ENCODE results near the gene RBAK.
"Not testable (repeated sequence)": the region's sequence is repeated elsewhere in the genome, so short reads cannot be mapped to it uniquely, and the experiment has no call there.

Gene RBAK

DNA sequence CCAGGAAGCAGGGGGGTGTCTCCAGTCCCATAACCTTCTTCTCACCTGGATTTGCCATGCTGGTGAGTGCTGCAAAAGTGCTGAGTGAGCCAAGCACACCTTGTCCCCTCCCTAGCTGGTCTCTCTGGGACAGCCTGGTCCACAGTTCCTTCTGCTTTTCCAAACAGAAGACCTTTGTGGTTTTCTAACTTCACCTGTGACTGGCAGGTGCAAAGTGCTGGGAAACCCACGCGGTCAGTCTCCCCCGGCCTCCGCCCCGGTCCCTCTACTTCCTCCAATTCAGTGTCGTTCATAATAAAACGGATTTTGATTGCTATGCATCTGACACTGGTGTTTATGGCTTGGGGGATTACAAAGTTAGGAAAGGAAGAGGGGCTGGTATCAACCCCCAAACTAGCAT lies 37.1 kb downstream of the RBAK start:
- Histone ChIP-seq H3K27ac (ENCODE audit: low read depth in 2 of 2, low read length in 2 of 2) (no peak overlapping the region), H3K36me3 (ENCODE audit: control insufficient read depth in 2 of 2, insufficient read depth in 2 of 2, low read length in 2 of 2) (no peaks in the 10 kb centered on the region), H3K9me3 (ENCODE audit: control insufficient read depth in 2 of 2, low read length in 2 of 2) (no peaks in the 10 kb centered on the region), H3K4me3 (ENCODE audit: low read length in 2 of 2) (no peak overlapping the region), H3K4me1 (ENCODE audit: control insufficient read depth in 2 of 2, insufficient read depth in 2 of 2, low read length in 2 of 2) (no peaks in the 10 kb centered on the region), H3K27me3 (ENCODE audit: control insufficient read depth in 2 of 2, insufficient read depth in 2 of 2, low read length in 2 of 2) (peaks cover 0 to 7% of the 10 kb centered on the region in 2 donors), H3K9ac (ENCODE audit: low read depth in 1 of 2, low read length in 2 of 2) (no peak overlapping the region)

DNA sequence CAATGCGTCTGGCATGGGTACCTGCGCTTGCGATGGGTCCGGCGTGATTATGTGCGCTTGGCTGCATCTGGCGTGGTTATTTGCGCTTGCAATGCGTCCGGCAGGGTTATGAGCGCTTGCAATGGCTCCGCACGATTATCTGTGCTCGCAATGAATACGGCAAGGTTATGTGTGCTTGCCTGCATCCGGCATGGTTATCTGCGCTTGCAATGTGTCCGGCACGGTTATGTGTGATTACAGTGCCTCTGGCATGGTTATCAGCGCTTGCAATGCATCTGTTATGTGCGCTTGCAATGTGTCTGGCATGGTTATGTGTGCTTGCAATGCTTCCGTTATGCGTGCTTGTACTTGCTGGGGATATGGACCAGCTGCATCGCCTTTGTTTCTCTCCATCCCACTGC lies 37.7 kb downstream of the RBAK start:
- H3K9me3 ChIP-seq (ENCODE audit: control insufficient read depth in 2 of 2, low read length in 2 of 2): no peaks in the 10 kb centered on the region
- peaks cover 0 to 7% of the 10 kb centered on the region in 2 donors for H3K27me3 ChIP-seq (ENCODE audit: control insufficient read depth in 2 of 2, insufficient read depth in 2 of 2, low read length in 2 of 2)
- H3K36me3 ChIP-seq (ENCODE audit: control insufficient read depth in 2 of 2, insufficient read depth in 2 of 2, low read length in 2 of 2): no peaks in the 10 kb centered on the region
- no peak overlapping the region for H3K9ac ChIP-seq (ENCODE audit: low read depth in 1 of 2, low read length in 2 of 2)
- no peaks in the 10 kb centered on the region for H3K4me1 ChIP-seq (ENCODE audit: control insufficient read depth in 2 of 2, insufficient read depth in 2 of 2, low read length in 2 of 2)
- no peak overlapping the region for H3K27ac ChIP-seq (ENCODE audit: low read depth in 2 of 2, low read length in 2 of 2)
- H3K4me3 ChIP-seq (ENCODE audit: low read length in 2 of 2): no peak overlapping the region

DNA sequence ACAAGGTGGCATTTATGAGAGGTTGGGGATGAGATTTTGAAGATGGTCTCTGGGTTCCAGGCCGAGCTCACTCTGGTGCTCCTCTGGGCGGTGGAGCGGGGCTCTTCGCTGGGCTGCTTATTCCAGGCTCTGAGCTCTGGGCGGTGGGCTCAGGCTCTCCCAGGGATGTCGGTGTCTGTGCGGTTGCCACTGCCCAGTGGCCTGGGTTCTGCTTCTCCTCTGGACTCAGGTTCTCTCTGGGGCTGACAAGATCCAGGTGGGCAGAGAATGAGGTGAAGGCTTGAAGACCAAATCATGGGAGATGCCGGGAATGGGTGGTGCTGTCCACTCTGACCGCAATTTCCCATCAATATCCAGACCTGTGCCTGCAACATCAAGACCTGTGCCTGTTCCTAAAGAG lies 40.6 kb downstream of the RBAK start:
- Histone ChIP-seq H3K27me3 (ENCODE audit: control insufficient read depth in 2 of 2, insufficient read depth in 2 of 2, low read length in 2 of 2) (peaks cover 0 to 7% of the 10 kb centered on the region in 2 donors), H3K9ac (ENCODE audit: low read depth in 1 of 2, low read length in 2 of 2) (no peak overlapping the region), H3K9me3 (ENCODE audit: control insufficient read depth in 2 of 2, low read length in 2 of 2) (no peaks in the 10 kb centered on the region), H3K4me3 (ENCODE audit: low read length in 2 of 2) (no peak overlapping the region), H3K36me3 (ENCODE audit: control insufficient read depth in 2 of 2, insufficient read depth in 2 of 2, low read length in 2 of 2) (no peaks in the 10 kb centered on the region), H3K27ac (ENCODE audit: low read depth in 2 of 2, low read length in 2 of 2) (no peak overlapping the region), H3K4me1 (ENCODE audit: control insufficient read depth in 2 of 2, insufficient read depth in 2 of 2, low read length in 2 of 2) (no peaks in the 10 kb centered on the region)

DNA sequence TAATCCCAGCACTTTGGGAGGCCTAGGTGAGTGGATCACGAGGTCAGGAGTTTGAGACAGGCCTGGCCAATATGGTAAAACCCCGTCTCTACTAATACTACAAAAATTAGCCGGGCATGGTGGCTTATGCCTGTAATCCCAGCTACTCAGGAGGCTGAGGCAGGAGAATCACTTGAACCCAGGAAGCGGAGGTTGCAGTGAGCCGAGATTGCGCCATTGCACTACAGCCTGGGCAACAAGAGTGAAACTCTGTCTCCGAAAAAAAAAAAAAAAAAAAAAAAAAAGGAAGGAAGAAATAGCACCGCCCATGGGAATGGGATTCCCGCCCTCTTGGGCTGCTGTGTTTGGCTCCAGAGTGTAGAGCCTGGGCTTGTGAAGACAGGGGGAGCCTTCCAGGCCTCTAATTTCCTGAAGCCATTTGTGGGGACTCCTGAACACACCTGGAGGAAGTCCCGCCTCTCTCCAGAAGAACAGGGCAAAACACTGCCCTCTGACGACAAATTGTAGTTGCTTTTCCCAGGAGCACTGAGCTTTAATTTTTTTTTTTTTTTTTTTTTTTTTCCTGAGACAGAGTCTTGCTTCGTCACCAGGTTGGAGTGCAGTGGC lies 42.7 kb downstream of the RBAK start:
- H3K36me3 ChIP-seq (ENCODE audit: control insufficient read depth in 2 of 2, insufficient read depth in 2 of 2, low read length in 2 of 2); H3K27me3 ChIP-seq (ENCODE audit: control insufficient read depth in 2 of 2, insufficient read depth in 2 of 2, low read length in 2 of 2); H3K4me1 ChIP-seq (ENCODE audit: control insufficient read depth in 2 of 2, insufficient read depth in 2 of 2, low read length in 2 of 2); H3K9ac ChIP-seq (ENCODE audit: low read depth in 1 of 2, low read length in 2 of 2); H3K9me3 ChIP-seq (ENCODE audit: control insufficient read depth in 2 of 2, low read length in 2 of 2); H3K4me3 ChIP-seq (ENCODE audit: low read length in 2 of 2); H3K27ac ChIP-seq (ENCODE audit: low read depth in 2 of 2, low read length in 2 of 2): not testable (repeated sequence)

- no peak overlapping the region for H3K4me3 ChIP-seq (ENCODE audit: low read length in 2 of 2)
- H3K4me1 ChIP-seq (ENCODE audit: control insufficient read depth in 2 of 2, insufficient read depth in 2 of 2, low read length in 2 of 2): no peaks in the 10 kb centered on the region
- no peaks in the 10 kb centered on the region for H3K36me3 ChIP-seq (ENCODE audit: control insufficient read depth in 2 of 2, insufficient read depth in 2 of 2, low read length in 2 of 2)
- H3K9me3 ChIP-seq (ENCODE audit: control insufficient read depth in 2 of 2, low read length in 2 of 2): peaks cover 0 to 4% of the 10 kb centered on the region in 2 donors
- no peaks in the 10 kb centered on the region for H3K27me3 ChIP-seq (ENCODE audit: control insufficient read depth in 2 of 2, insufficient read depth in 2 of 2, low read length in 2 of 2)
- H3K27ac ChIP-seq (ENCODE audit: low read depth in 2 of 2, low read length in 2 of 2): no peak overlapping the region
- H3K9ac ChIP-seq (ENCODE audit: low read depth in 1 of 2, low read length in 2 of 2): no peak overlapping the region
Measured at GRCh38 chr7:5088906-5089305, 43.2 kb downstream of the RBAK start.

DNA sequence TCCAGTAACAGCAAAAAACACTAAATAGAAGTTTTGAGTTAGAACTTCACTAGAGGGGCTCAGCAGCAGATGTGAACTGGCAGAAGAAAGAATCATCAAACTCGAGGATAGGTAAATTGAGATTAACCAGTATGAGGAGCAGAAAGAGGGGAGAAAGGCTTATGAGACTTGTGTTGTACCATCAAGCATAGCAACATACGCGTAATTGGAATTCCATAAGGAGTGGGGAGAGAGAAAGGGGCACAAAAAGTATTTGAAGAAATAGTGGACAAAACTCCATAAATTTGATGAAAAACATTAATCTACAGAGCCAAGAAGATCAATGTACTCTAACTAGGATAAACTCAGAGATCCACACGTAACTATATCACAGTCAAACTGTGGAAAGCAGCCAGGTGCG lies 48.3 kb downstream of the RBAK start:
- H3K9ac ChIP-seq (ENCODE audit: low read depth in 1 of 2, low read length in 2 of 2): no peak overlapping the region
- H3K36me3 ChIP-seq (ENCODE audit: control insufficient read depth in 2 of 2, insufficient read depth in 2 of 2, low read length in 2 of 2): no peaks in the 10 kb centered on the region
- no peak overlapping the region for H3K4me3 ChIP-seq (ENCODE audit: low read length in 2 of 2)
- H3K27me3 ChIP-seq (ENCODE audit: control insufficient read depth in 2 of 2, insufficient read depth in 2 of 2, low read length in 2 of 2): no peaks in the 10 kb centered on the region
- H3K9me3 ChIP-seq (ENCODE audit: control insufficient read depth in 2 of 2, low read length in 2 of 2): peaks cover 0 to 7% of the 10 kb centered on the region in 2 donors
- H3K4me1 ChIP-seq (ENCODE audit: control insufficient read depth in 2 of 2, insufficient read depth in 2 of 2, low read length in 2 of 2): no peaks in the 10 kb centered on the region
- H3K27ac ChIP-seq (ENCODE audit: low read depth in 2 of 2, low read length in 2 of 2): no peak overlapping the region

DNA sequence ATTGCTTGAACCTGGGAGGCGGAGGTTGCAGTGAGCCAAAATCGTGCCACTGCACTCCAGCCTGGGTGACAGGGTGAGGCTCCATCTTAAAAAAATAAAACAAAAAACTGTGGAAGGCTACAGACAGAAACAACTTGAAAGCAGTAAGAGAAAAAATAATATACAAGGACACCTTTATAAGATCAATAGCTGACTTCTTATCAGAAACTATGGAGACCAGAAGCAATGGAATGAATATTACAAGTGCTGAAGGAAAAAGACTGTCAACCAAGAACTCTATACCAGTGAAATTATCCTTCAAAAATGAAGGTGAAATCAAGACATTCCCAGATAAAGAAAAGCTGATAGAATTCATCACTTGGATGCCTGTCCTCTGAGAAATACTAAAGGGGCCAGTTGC lies 49.0 kb downstream of the RBAK start:
- no peak overlapping the region for H3K27ac ChIP-seq (ENCODE audit: low read depth in 2 of 2, low read length in 2 of 2)
- no peak overlapping the region for H3K9ac ChIP-seq (ENCODE audit: low read depth in 1 of 2, low read length in 2 of 2)
- no peaks in the 10 kb centered on the region for H3K4me1 ChIP-seq (ENCODE audit: control insufficient read depth in 2 of 2, insufficient read depth in 2 of 2, low read length in 2 of 2)
- peaks cover 0 to 7% of the 10 kb centered on the region in 2 donors for H3K9me3 ChIP-seq (ENCODE audit: control insufficient read depth in 2 of 2, low read length in 2 of 2)
- H3K27me3 ChIP-seq (ENCODE audit: control insufficient read depth in 2 of 2, insufficient read depth in 2 of 2, low read length in 2 of 2): no peaks in the 10 kb centered on the region
- H3K36me3 ChIP-seq (ENCODE audit: control insufficient read depth in 2 of 2, insufficient read depth in 2 of 2, low read length in 2 of 2): no peaks in the 10 kb centered on the region
- H3K4me3 ChIP-seq (ENCODE audit: low read length in 2 of 2): no peak overlapping the region

GRCh38 chr7:5116359-5116758 lies 70.7 kb downstream of the RBAK start:
- no peak overlapping the region for H3K4me3 ChIP-seq (ENCODE audit: low read length in 2 of 2)
- peaks cover 0 to 2% of the 10 kb centered on the region in 2 donors for H3K27me3 ChIP-seq (ENCODE audit: control insufficient read depth in 2 of 2, insufficient read depth in 2 of 2, low read length in 2 of 2)
- no peaks in the 10 kb centered on the region for H3K9me3 ChIP-seq (ENCODE audit: control insufficient read depth in 2 of 2, low read length in 2 of 2)
- H3K27ac ChIP-seq (ENCODE audit: low read depth in 2 of 2, low read length in 2 of 2): no peak overlapping the region
- no peaks in the 10 kb centered on the region for H3K4me1 ChIP-seq (ENCODE audit: control insufficient read depth in 2 of 2, insufficient read depth in 2 of 2, low read length in 2 of 2)
- H3K9ac ChIP-seq (ENCODE audit: low read depth in 1 of 2, low read length in 2 of 2): no peak overlapping the region
- H3K36me3 ChIP-seq (ENCODE audit: control insufficient read depth in 2 of 2, insufficient read depth in 2 of 2, low read length in 2 of 2): no peaks in the 10 kb centered on the region

DNA sequence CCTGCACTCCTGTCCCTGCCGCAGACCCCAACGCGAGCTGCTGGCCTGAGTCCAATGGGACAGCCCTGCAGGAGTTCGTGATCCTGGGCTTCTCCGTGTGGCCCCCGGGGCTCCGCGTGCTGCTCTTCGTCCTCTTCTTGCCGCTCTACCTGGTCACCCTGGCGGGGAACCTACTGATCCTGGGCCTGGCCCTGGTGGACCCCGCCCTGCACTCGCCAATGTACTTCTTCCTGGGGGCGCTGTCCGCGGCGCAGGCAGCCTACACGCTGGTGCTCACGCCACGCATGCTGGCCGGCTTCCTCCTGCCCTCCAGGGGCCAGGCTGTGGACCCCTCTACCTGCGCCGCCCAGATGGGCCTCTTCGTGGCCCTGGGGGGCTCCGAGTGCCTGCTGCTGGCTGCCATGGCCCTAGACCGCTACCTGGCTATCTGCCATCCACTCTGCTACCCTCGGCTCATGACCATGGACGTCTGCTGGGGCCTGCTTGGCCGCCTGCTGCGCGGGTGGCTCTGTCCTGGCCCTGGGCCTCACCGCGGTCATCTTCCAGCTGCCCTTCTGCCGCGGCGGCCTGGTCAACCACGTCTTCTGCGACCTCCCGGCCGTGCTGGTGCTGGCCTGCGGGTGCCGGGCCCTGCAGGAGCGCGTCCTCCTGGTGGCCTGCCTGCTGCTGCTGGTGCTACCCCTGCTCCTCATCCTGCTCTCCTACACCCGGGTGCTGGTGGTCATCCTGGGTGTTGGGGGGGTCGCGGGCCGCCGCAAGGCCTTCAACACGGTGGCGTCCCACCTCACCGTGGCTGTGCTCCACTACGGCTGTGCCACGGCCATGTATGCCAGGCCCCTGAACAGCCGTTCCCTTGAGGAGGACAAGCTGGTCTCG lies 71.7 kb downstream of the RBAK start:
- no peak overlapping the region for H3K9ac ChIP-seq (ENCODE audit: low read depth in 1 of 2, low read length in 2 of 2)

More for the DNA sequence above, 71.7 kb downstream of the RBAK start:
- H3K27ac ChIP-seq (ENCODE audit: low read depth in 2 of 2, low read length in 2 of 2): no peak overlapping the region
- no peaks in the 10 kb centered on the region for H3K4me1 ChIP-seq (ENCODE audit: control insufficient read depth in 2 of 2, insufficient read depth in 2 of 2, low read length in 2 of 2)
- H3K4me3 ChIP-seq (ENCODE audit: low read length in 2 of 2): no peak overlapping the region
- no peaks in the 10 kb centered on the region for H3K9me3 ChIP-seq (ENCODE audit: control insufficient read depth in 2 of 2, low read length in 2 of 2)
- peaks cover 0 to 2% of the 10 kb centered on the region in 2 donors for H3K27me3 ChIP-seq (ENCODE audit: control insufficient read depth in 2 of 2, insufficient read depth in 2 of 2, low read length in 2 of 2)
- H3K36me3 ChIP-seq (ENCODE audit: control insufficient read depth in 2 of 2, insufficient read depth in 2 of 2, low read length in 2 of 2): no peaks in the 10 kb centered on the region

Measured in mucosa of rectum (tissue), 2 donors.